SK-N-MC (cell line): ENCODE data around the gene SMYD2.

Source experiments
- EZH2 ChIP-seq: fragments of 200-600 bp; sonication (generic); IDR thresholded peaks from one replicate; pipeline ENCODE4 v1.6.1; 2017; ENCODE audit warnings: antibody characterized with exemption
- FOXP2 ChIP-seq: optimal IDR thresholded peaks from 2 replicates; pipeline ENCODE3; 2011; ENCODE audit warnings: mild to moderate bottlenecking, moderate library complexity; ENCODE audit not compliant: insufficient read depth; ENCODE audit errors: extremely low read length, control extremely low read depth
- POLR2AphosphoS5 ChIP-seq: IDR thresholded peaks from 2 replicates; pipeline ENCODE4 v1.6.1; 2012; ENCODE audit warnings: mild to moderate bottlenecking, low read depth, low read length, borderline replicate concordance

- TF ChIP-seq POLR2AphosphoS5 (no peak), EZH2 (no peak), FOXP2 (no peak)
Measured at GRCh38 chr1:214318356-214318755, 37.4 kb downstream of the SMYD2 start.
